ENCODE data around the gene NEK5. TPM values are rescaled to one million over a fixed set of nuclear protein-coding genes. Genes with fewer than 3 reads are reported as not detected.

The NEK5 gene
- total RNA-seq, 1 donor from 2014 or later, result 0.28 TPM

DNA sequence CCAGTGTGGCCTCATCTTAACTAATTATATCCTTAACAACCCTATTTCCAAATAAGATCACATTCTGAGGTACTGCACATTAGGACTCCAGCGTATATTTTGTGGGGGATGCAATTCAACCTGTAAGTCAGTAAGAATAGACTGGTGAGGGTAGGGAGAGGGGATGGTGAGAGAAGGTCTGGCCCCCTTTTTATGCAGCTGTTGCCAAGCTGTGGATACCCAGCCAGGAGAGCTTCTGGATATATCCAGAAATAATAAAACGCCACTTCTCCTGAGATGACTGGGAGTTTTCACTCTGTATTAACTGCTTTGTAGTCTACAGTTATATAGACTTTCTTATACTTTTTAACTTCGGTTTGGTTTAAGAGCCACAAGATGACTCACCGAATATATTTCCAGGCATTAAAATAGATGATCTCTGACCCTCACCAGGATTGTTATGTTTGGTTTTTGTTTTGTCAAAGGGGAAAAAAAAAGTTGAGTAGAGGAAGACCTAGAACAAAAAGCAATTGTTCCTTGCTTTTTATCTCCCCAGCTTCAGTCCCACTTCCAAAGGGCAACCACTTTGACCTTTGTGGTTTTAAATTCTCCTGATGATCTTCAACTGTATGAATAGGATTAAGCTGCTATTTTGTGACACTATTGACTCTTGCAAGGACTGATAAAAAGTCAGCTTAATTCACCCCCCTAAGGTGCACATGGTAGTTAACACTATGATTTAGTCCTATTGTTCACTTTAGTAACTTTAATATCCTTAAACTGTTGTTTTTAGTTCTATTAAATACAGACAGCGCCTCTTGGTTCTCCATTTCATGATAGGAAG, 33.6 kb upstream of the NEK5 start:
- peaks cover 26% of the 10 kb centered on the region for H3K27me3 ChIP-seq
- H4K20me1 ChIP-seq (ENCODE audit: low read depth), result peaks cover 4% of the 10 kb centered on the region
- peaks cover 22% of the 10 kb centered on the region for H3K4me1 ChIP-seq
- H2AFZ ChIP-seq (replicated peaks), result no peak overlapping the region
- H3K36me3 ChIP-seq, result no peaks in the 10 kb centered on the region
- H3K9me3 Mint-ChIP-seq, result no peaks in the 10 kb centered on the region
- peaks cover 8% of the 10 kb centered on the region for H3K36me3 Mint-ChIP-seq
- H3K27ac Mint-ChIP-seq, result peak overlapping the region; percentile 24
- H3K4me1 Mint-ChIP-seq, result peaks cover 41% of the 10 kb centered on the region
- H3K27me3 Mint-ChIP-seq (ENCODE audit: insufficient read depth, low read depth), result peaks cover 7% of the 10 kb centered on the region
- peak overlapping the region; percentile 67 for H3K4me2 ChIP-seq
- no peaks in the 10 kb centered on the region for H3K79me2 ChIP-seq (ENCODE audit: low read depth)
- DNase-seq (ENCODE audit: low spot score), result peak; percentile 31
- H3K4me3 ChIP-seq, result no peak overlapping the region
- no peak overlapping the region for H3K27ac ChIP-seq
- peaks cover 25% of the 10 kb centered on the region for H3F3A ChIP-seq (ENCODE audit: low read depth)
- TF ChIP-seq EZH2phosphoT487 (IDR thresholded peaks at IDR 0.05), result peak; percentile 56
- TF ChIP-seq, protein P1, sequence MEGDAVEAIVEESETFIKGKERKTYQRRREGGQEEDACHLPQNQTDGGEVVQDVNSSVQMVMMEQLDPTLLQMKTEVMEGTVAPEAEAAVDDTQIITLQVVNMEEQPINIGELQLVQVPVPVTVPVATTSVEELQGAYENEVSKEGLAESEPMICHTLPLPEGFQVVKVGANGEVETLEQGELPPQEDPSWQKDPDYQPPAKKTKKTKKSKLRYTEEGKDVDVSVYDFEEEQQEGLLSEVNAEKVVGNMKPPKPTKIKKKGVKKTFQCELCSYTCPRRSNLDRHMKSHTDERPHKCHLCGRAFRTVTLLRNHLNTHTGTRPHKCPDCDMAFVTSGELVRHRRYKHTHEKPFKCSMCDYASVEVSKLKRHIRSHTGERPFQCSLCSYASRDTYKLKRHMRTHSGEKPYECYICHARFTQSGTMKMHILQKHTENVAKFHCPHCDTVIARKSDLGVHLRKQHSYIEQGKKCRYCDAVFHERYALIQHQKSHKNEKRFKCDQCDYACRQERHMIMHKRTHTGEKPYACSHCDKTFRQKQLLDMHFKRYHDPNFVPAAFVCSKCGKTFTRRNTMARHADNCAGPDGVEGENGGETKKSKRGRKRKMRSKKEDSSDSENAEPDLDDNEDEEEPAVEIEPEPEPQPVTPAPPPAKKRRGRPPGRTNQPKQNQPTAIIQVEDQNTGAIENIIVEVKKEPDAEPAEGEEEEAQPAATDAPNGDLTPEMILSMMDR (IDR thresholded peaks at IDR 0.05), result no peak
- H3K9me3 ChIP-seq (ENCODE audit: low read depth), result no peaks in the 10 kb centered on the region
- H3K4me3 Mint-ChIP-seq, result no peak overlapping the region
- no peak overlapping the region for H3K9ac ChIP-seq

DNA sequence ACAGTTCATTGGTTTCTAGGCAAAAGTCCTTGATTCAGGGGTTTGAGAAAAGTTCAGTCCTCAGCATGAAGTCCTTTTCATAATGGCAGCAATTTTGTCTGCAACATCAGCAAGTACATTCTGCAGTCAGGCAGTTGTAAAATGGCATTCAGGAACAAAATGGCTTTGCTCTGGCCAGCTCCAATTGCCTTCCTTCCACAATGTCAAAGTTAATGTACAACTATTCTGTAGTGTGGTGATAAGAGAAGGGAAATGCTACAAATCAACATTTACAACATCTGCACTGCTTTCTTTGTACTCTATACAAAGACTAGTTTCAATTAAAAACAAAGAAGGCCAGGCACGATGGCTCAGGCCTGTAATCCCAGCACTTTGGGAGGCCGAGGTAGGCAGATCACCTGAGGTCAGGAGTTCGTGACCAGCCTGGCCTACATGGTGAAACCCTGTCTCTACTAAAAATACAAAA, 32.3 kb upstream of the NEK5 start:
- no peak for DNase-seq (ENCODE audit: low spot score)
- Histone ChIP-seq H3K9ac (no peak overlapping the region), H3F3A (ENCODE audit: low read depth) (peaks cover 25% of the 10 kb centered on the region), H3K79me2 (ENCODE audit: low read depth) (no peaks in the 10 kb centered on the region), H3K27me3 (peaks cover 26% of the 10 kb centered on the region), H4K20me1 (ENCODE audit: low read depth) (peaks cover 4% of the 10 kb centered on the region), H3K4me2 (no peak overlapping the region), H3K36me3 (no peaks in the 10 kb centered on the region), H3K4me3 (no peak overlapping the region), H3K27ac (no peak overlapping the region), H2AFZ (replicated peaks) (no peak overlapping the region), H3K9me3 (ENCODE audit: low read depth) (no peaks in the 10 kb centered on the region), H3K4me1 (peaks cover 22% of the 10 kb centered on the region)
- Mint-ChIP-seq H3K4me1 (peaks cover 51% of the 10 kb centered on the region), H3K4me3 (no peak overlapping the region), H3K9me3 (no peaks in the 10 kb centered on the region), H3K36me3 (peaks cover 7% of the 10 kb centered on the region), H3K27me3 (ENCODE audit: insufficient read depth, low read depth) (peaks cover 7% of the 10 kb centered on the region), H3K27ac (peak overlapping the region; percentile 38)
- TF ChIP-seq EZH2 (IDR thresholded peaks at IDR 0.05), result no peak
- TF ChIP-seq, protein P1 (IDR thresholded peaks at IDR 0.05), result no peak
- no peak for TF ChIP-seq EZH2phosphoT487 (IDR thresholded peaks at IDR 0.05)

DNA sequence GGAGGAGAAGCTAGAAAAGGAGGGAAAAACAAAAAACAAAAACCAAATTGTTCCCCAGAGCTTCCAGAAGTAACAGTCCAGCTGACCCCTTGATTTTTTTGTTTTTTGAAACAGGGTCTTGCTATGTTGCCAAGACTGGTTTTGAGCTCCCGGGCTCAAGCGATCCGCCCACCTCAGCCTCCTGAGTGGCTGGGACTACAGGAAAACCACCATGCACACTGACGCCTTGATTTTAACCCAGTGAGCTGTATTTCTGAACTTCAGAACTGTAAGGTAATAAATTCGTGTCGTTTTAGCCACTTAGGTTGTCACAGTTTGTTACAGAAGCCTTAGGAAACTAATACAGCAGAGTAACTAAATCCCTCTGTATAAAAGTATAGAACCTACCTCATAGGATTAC, 31.6 kb upstream of the NEK5 start:
- Histone ChIP-seq H3K4me3 (no peak overlapping the region), H2AFZ (replicated peaks) (no peak overlapping the region), H3K27ac (no peak overlapping the region), H3K4me2 (no peak overlapping the region), H3K9ac (no peak overlapping the region), H3K9me3 (ENCODE audit: low read depth) (no peaks in the 10 kb centered on the region), H3K79me2 (ENCODE audit: low read depth) (no peaks in the 10 kb centered on the region), H3K4me1 (peaks cover 22% of the 10 kb centered on the region), H3K36me3 (no peaks in the 10 kb centered on the region), H3F3A (ENCODE audit: low read depth) (peaks cover 25% of the 10 kb centered on the region), H4K20me1 (ENCODE audit: low read depth) (peaks cover 4% of the 10 kb centered on the region), H3K27me3 (peaks cover 26% of the 10 kb centered on the region)
- H3K27ac Mint-ChIP-seq, result no peak overlapping the region
- no peak for TF ChIP-seq EZH2phosphoT487 (IDR thresholded peaks at IDR 0.05)
- no peak for TF ChIP-seq EZH2 (IDR thresholded peaks at IDR 0.05)
- TF ChIP-seq, protein P1 (IDR thresholded peaks at IDR 0.05), result no peak
- H3K4me3 Mint-ChIP-seq, result no peak overlapping the region
- H3K27me3 Mint-ChIP-seq (ENCODE audit: insufficient read depth, low read depth), result peaks cover 7% of the 10 kb centered on the region
- DNase-seq (ENCODE audit: low spot score), result no peak
- no peaks in the 10 kb centered on the region for H3K9me3 Mint-ChIP-seq
- H3K36me3 Mint-ChIP-seq, result peaks cover 7% of the 10 kb centered on the region
- peaks cover 51% of the 10 kb centered on the region for H3K4me1 Mint-ChIP-seq
